CD4-positive, alpha-beta T cell treated with Interleukin-4 for 1 hour (primary cell): ENCODE data around the gene ABCB10.
"Not testable (repeated sequence)": the region's sequence is repeated elsewhere in the genome, so short reads cannot be mapped to it uniquely, and the experiment has no call there.

ENCODE experiments used
- DNase-seq, 2 donors: peaks; one replicate each; pipeline ENCODE4 v3.0.0-alpha.2; 2020 to 2022

The ABCB10 gene

GRCh38 chr1:229535230-229535629 lies 23.3 kb downstream of the ABCB10 start:
- DNase-seq: no peak

- DNase-seq: no peak
These were observed 27.2 kb downstream of the ABCB10 start for GRCh38 chr1:229531326-229531725.

GRCh38 chr1:229529639-229530038 lies 28.9 kb downstream of the ABCB10 start:
- DNase-seq: no peak

- no peak for DNase-seq
These were observed 31.8 kb downstream of the ABCB10 start for GRCh38 chr1:229526695-229527094.

- no peak for DNase-seq
These were observed 35.5 kb downstream of the ABCB10 start for GRCh38 chr1:229523052-229523451.

GRCh38 chr1:229514578-229515275 lies 43.8 kb downstream of the ABCB10 start:
- DNase-seq: peak; percentile 69 to 78

- DNase-seq: not testable (repeated sequence)
These were observed 46.9 kb downstream of the ABCB10 start for GRCh38 chr1:229511625-229512024.

GRCh38 chr1:229511201-229511600 lies 47.3 kb downstream of the ABCB10 start:
- not testable (repeated sequence) for DNase-seq

- DNase-seq: no peak
These were observed 48.9 kb downstream of the ABCB10 start for GRCh38 chr1:229509576-229509975.

- no peak for DNase-seq
These were observed 49.6 kb downstream of the ABCB10 start for GRCh38 chr1:229508823-229509337.

GRCh38 chr1:229507951-229508822 lies 50.3 kb downstream of the ABCB10 start, which contains the start of gene NUP133:
Gene NUP133 (minus strand): TSS chr1:229508341. CDS start chr1:229508249, 92 bp downstream.
- DNase-seq: peak; percentile 97

- no peak for DNase-seq
These were observed 51.0 kb downstream of the ABCB10 start for GRCh38 chr1:229507502-229507901.

- no peak for DNase-seq
These were observed 51.9 kb downstream of the ABCB10 start for GRCh38 chr1:229506633-229507032.

- DNase-seq: no peak
These were observed 62.7 kb downstream of the ABCB10 start for GRCh38 chr1:229495782-229496181.

GRCh38 chr1:229487181-229487580 lies 71.3 kb downstream of the ABCB10 start:
- DNase-seq: no peak

GRCh38 chr1:229485318-229485717 lies 73.2 kb downstream of the ABCB10 start:
- no peak for DNase-seq

GRCh38 chr1:229482511-229482910 lies 76.0 kb downstream of the ABCB10 start:
- no peak for DNase-seq

- DNase-seq: peak in 1 of 2 donors; percentile 22
These were observed 78.0 kb downstream of the ABCB10 start for GRCh38 chr1:229480495-229480894.

- peak in 1 of 2 donors; percentile 44 for DNase-seq
These were observed 78.7 kb downstream of the ABCB10 start for GRCh38 chr1:229479660-229480399.

GRCh38 chr1:229478852-229479251 lies 79.7 kb downstream of the ABCB10 start:
- DNase-seq: no peak

GRCh38 chr1:229475859-229476258 lies 82.6 kb downstream of the ABCB10 start:
- not testable (repeated sequence) for DNase-seq

GRCh38 chr1:229474509-229474908 lies 84.0 kb downstream of the ABCB10 start:
- DNase-seq: no peak

GRCh38 chr1:229471175-229471574 lies 87.3 kb downstream of the ABCB10 start:
- no peak for DNase-seq
